CD4-positive, alpha-beta T cell (primary cell): Measurements from ENCODE around the gene MTMR12. TPM values are rescaled to one million over a fixed set of nuclear protein-coding genes. Genes with fewer than 3 reads are reported as not detected.

Experiments
- ATAC-seq: fragments of 200-7000 bp; cut with Tn5 transposase; one replicate; pipeline ENCODE4 v1.10.0; 2022; ENCODE audit warnings: mild to moderate bottlenecking; ENCODE audit not compliant: poor library complexity
- CTCF ChIA-PET: fragments of 350-600 bp; sonication (Branson Sonifier 250); formaldehyde crosslinking; loops from one replicate; lab custom pipeline; 2021; ENCODE audit warnings: antibody characterized with exemption, inconsistent platforms; lab: Charles Lee
- POLR2A ChIA-PET: fragments of 350-600 bp; sonication (Branson Sonifier 250); formaldehyde crosslinking; loops from one replicate; lab custom pipeline; 2021; ENCODE audit warnings: antibody characterized with exemption, inconsistent platforms; lab: Charles Lee
- DNase-seq, 14 experiments: peaks; one replicate each; pipeline ENCODE4 v3.0.0-alpha.2; 2013 to 2020; ENCODE audit warnings: mixed read lengths in 2 of 14
- H3K27ac ChIP-seq, 2 donors: one replicate each; pipeline versions ENCODE4 v1.5.1 to v1.7.0; 2013; ENCODE audit warnings: low read length in 2 of 2, low read depth in 1 of 2, mild to moderate bottlenecking in 1 of 2
- H3K27me3 ChIP-seq, 2 experiments: 1 replicate in 1 of 2; 2 replicates in 1 of 2; pipeline versions ENCODE4 v1.6.1 to v1.7.0; 2013; ENCODE audit warnings: low read length in 2 of 2, control low read depth in 1 of 2, mild to moderate bottlenecking in 1 of 2, moderate library complexity in 1 of 2; ENCODE audit not compliant: insufficient read depth in 2 of 2, control insufficient read depth in 1 of 2
- H3K36me3 ChIP-seq: one replicate; pipeline ENCODE4 v1.6.1; 2013; ENCODE audit warnings: low read length, control low read depth; ENCODE audit not compliant: insufficient read depth
- H3K4me1 ChIP-seq: one replicate; pipeline ENCODE4 v1.6.1; 2013; ENCODE audit warnings: low read length, control low read depth; ENCODE audit not compliant: insufficient read depth
- H3K4me3 ChIP-seq: one replicate; pipeline ENCODE4 v1.5.1; 2013; ENCODE audit warnings: mild to moderate bottlenecking, low read length, moderate library complexity
- H3K9me3 ChIP-seq, 2 experiments: 1 replicate in 1 of 2; 2 replicates in 1 of 2; pipeline versions ENCODE4 v1.6.1 to v1.7.0; 2013; ENCODE audit warnings: low read length in 2 of 2, mild to moderate bottlenecking in 2 of 2, control low read depth in 1 of 2, moderate library complexity in 1 of 2; ENCODE audit not compliant: control insufficient read depth in 1 of 2, insufficient read depth in 1 of 2
- H3K27ac Mint-ChIP-seq: one replicate; pipeline ENCODE4 v1.8.0; 2020; ENCODE audit warnings: mixed read lengths
- H3K27me3 Mint-ChIP-seq: one replicate; pipeline ENCODE4 v1.8.0; 2021; ENCODE audit warnings: mixed read lengths
- H3K36me3 Mint-ChIP-seq: one replicate; pipeline ENCODE4 v1.8.0; 2021; ENCODE audit warnings: low read depth, mixed read lengths
- H3K4me1 Mint-ChIP-seq: one replicate; pipeline ENCODE4 v1.8.0; 2021; ENCODE audit warnings: low read depth, mixed read lengths
- H3K4me3 Mint-ChIP-seq: one replicate; pipeline ENCODE4 v1.8.0; 2020; ENCODE audit warnings: mild to moderate bottlenecking, mixed read lengths
- H3K9me3 Mint-ChIP-seq: one replicate; pipeline ENCODE4 v1.8.0; 2020; ENCODE audit warnings: mixed read lengths
- CTCF ChIP-seq: fragments of 200-600 bp; IDR thresholded peaks from one replicate; pipeline ENCODE4 v1.8.0; 2022; ENCODE audit warnings: antibody characterized with exemption, mild to moderate bottlenecking
- intact Hi-C, 2 experiments: fragments of 100-400 bp; cut with DNase I in 1 of 2; cut with micrococcal nuclease in 1 of 2; formaldehyde crosslinking; loops; one replicate each; pipeline versions ENCODE4 v1.15.1 to v1.9.0; 2023 to 2025; cut with DNase I, micrococcal nuclease
- total RNA-seq, 174 experiments: library from RNA in 2 of 174; stranded (reverse) in 2 of 174; gene quantifications; one replicate each; pipeline ENCODE4 v1.2.3 and lab custom pipeline; 2021 to 2026

The MTMR12 gene
- total RNA-seq, 2 experiments from 2014 or later, result 15.9 to 18.3 TPM

DNA sequence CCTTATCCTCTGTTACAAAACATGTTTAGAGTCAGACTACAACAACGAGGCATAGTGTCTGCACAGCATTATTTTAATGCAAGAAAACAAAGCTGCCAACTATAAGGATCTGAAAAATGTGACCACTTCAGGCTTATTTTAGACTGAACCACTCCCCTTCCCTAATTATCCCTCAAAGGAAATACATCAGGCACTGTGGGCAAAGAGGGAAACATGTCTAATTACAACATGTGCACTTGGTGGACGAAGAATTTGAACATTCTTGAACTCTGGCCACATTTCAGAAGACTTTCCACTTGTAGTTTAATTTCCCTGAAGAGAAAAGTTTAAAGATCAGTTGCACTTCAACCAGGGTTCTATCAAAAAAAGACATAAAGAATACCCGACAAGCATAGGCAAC, 3.8 kb downstream of the MTMR12 start:
- Mint-ChIP-seq H3K4me3 (peak overlapping the region; percentile 52), H3K27me3 (no peaks in the 10 kb centered on the region), H3K9me3 (no peaks in the 10 kb centered on the region), H3K27ac (peak overlapping the region; percentile 2), H3K36me3 (peaks cover 26% of the 10 kb centered on the region), H3K4me1 (peaks cover 77% of the 10 kb centered on the region)
- H3K9me3 ChIP-seq, result no peaks in the 10 kb centered on the region
- no peak overlapping the region for H3K4me3 ChIP-seq
- DNase-seq (no peak), ATAC-seq (no peak)
- H3K27me3 ChIP-seq, result no peaks in the 10 kb centered on the region
- ChIA-PET POLR2A (no interaction called here), CTCF (no interaction called here)
- H3K36me3 ChIP-seq, result no peaks in the 10 kb centered on the region
- intact Hi-C loops, result no loop called here
- H3K27ac ChIP-seq, result no peak overlapping the region
- no peak for TF ChIP-seq CTCF
- H3K4me1 ChIP-seq, result peaks cover 43% of the 10 kb centered on the region

DNA sequence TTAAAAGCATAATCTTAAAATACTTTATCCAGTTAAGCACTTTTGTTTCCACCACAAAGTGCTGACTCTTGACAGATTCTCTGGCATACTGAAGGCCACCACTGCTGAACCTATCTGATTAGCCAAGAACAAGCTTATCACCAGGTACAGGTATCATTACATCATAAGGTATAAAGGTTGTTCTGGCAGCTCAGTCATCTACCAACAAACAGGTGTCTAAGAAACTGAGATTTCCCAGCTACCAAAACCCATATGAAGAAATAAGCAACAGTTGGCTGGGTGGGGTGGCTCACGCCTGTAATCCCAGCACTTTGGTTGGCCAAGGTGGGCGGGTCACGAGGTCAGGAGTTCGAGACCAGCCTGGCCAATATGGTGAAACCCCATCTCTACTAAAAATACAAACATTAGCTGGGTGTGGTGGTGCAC, 5.0 kb downstream of the MTMR12 start:
- Mint-ChIP-seq H3K27me3 (no peaks in the 10 kb centered on the region), H3K27ac (no peak overlapping the region), H3K36me3 (peaks cover 20% of the 10 kb centered on the region), H3K9me3 (no peaks in the 10 kb centered on the region), H3K4me1 (peaks cover 81% of the 10 kb centered on the region), H3K4me3 (no peak overlapping the region)
- intact Hi-C loops, result no loop called here
- Histone ChIP-seq H3K36me3 (no peaks in the 10 kb centered on the region), H3K4me1 (peaks cover 37% of the 10 kb centered on the region), H3K27me3 (no peaks in the 10 kb centered on the region), H3K27ac (no peak overlapping the region), H3K4me3 (no peak overlapping the region), H3K9me3 (no peaks in the 10 kb centered on the region)
- no peak for ATAC-seq
- no peak for TF ChIP-seq CTCF
- DNase-seq, result no peak
- POLR2A ChIA-PET, result interaction anchor here (1.1 kb wide), 1 partner anchor 134 kb away, joined by 4 read pairs; the partner anchor contains the start of gene GOLPH3
- CTCF ChIA-PET, result interaction anchor here (1.6 kb wide), 1 partner anchor 11 kb away, joined by 5 read pairs; no protein-coding TSS in a partner anchor

DNA sequence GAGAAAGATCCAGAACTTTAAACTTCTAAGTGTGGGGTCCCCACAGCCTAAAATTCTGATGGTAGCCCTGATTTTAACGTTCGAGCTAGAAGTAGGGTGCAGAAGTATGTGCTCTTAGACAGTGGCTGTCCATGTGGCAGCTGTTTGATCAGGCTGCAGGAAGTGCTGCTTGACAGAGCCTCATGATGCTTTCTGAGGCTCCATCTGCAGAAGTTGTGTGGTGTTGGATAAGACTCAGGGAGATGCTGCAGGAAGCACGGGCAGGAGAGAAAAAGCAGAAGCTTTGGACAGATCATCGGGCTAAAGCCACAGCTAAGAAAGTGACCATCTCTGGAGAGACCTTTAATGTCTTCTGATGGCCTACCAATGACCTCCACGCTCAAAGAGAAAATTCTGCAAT, 8.1 kb downstream of the MTMR12 start:
- no peak for ATAC-seq
- Histone ChIP-seq H3K4me1 (peaks cover 17% of the 10 kb centered on the region), H3K4me3 (no peak overlapping the region), H3K27ac (no peak overlapping the region), H3K9me3 (no peaks in the 10 kb centered on the region), H3K36me3 (no peaks in the 10 kb centered on the region), H3K27me3 (no peaks in the 10 kb centered on the region)
- Mint-ChIP-seq H3K4me1 (peaks cover 87% of the 10 kb centered on the region), H3K36me3 (peaks cover 19% of the 10 kb centered on the region), H3K27me3 (no peaks in the 10 kb centered on the region), H3K4me3 (no peak overlapping the region), H3K9me3 (no peaks in the 10 kb centered on the region), H3K27ac (no peak overlapping the region)
- ChIA-PET CTCF (no interaction called here), POLR2A (no interaction called here)
- DNase-seq, result no peak
- intact Hi-C loops, result no loop called here
- TF ChIP-seq CTCF, result no peak
